HG02938 (cell line): ENCODE measurements around the gene CD160.

Experiments
- ATAC-seq: cut with Tn5 transposase; IDR thresholded peaks from one replicate; pipeline ENCODE4 v1.9.1; 2021; ENCODE audit warnings: mild to moderate bottlenecking, moderate library complexity; ENCODE audit not compliant: unreplicated experiment

Gene CD160

GRCh38 chr1:145788580-145788979 lies 69.3 kb downstream of the CD160 start:
- no peak for ATAC-seq
